Trophoblast cell (in vitro differentiated cells and primary cell): Measurements from ENCODE around the gene HABP2.
A peak's percentile ranks its signal among the peaks of the same experiment; 100 is the strongest.

Experiments
- DNase-seq, 2 donors: peaks; one replicate each; pipeline ENCODE4 v3.0.0-alpha.2; 2016
- H2AFZ ChIP-seq: 2 replicates; pipeline ENCODE4 v1.6.1; 2013; ENCODE audit warnings: low read length, moderate library complexity, mild to moderate bottlenecking; ENCODE audit not compliant: insufficient read depth, poor library complexity
- H2AK5ac ChIP-seq: 2 replicates; pipeline ENCODE4 v1.6.1; 2013; ENCODE audit warnings: mild to moderate bottlenecking, low read length
- H2BK120ac ChIP-seq: 2 replicates; pipeline ENCODE4 v1.6.1; 2013; ENCODE audit warnings: low read length, mild to moderate bottlenecking, moderate library complexity; ENCODE audit not compliant: insufficient read depth, poor library complexity
- H2BK12ac ChIP-seq: 2 replicates; pipeline ENCODE4 v1.6.1; 2013; ENCODE audit warnings: mild to moderate bottlenecking, low read length, moderate library complexity
- H2BK5ac ChIP-seq: 2 replicates; pipeline ENCODE4 v1.6.1; 2013; ENCODE audit warnings: low read length, low read depth, moderate library complexity, mild to moderate bottlenecking; ENCODE audit not compliant: poor library complexity
- H3K14ac ChIP-seq: 2 replicates; pipeline ENCODE4 v1.6.1; 2013; ENCODE audit warnings: mild to moderate bottlenecking, low read length
- H3K18ac ChIP-seq: 2 replicates; pipeline ENCODE4 v1.6.1; 2013; ENCODE audit warnings: mild to moderate bottlenecking, low read length
- H3K23ac ChIP-seq: 2 replicates; pipeline ENCODE4 v1.6.1; 2013; ENCODE audit warnings: low read length
- H3K27ac ChIP-seq: 2 replicates; pipeline ENCODE4 v1.5.1; 2013; ENCODE audit warnings: low read depth, mild to moderate bottlenecking, inconsistent platforms, low read length, moderate library complexity
- H3K27me3 ChIP-seq: 2 replicates; pipeline ENCODE4 v1.6.1; 2013; ENCODE audit warnings: inconsistent platforms, mild to moderate bottlenecking, low read length, moderate library complexity; ENCODE audit not compliant: insufficient read depth
- H3K36me3 ChIP-seq, 2 experiments: 1 replicate in 1 of 2; 2 replicates in 1 of 2; pipeline ENCODE4 v1.6.1; 2013; ENCODE audit warnings: low read length in 2 of 2, mild to moderate bottlenecking in 2 of 2, moderate library complexity in 1 of 2; ENCODE audit not compliant: insufficient read depth in 2 of 2, control insufficient read depth in 1 of 2
- H3K4ac ChIP-seq: 2 replicates; pipeline ENCODE4 v1.6.1; 2013; ENCODE audit warnings: low read depth, mild to moderate bottlenecking, low read length, moderate library complexity
- H3K4me1 ChIP-seq, 2 experiments: 1 replicate in 1 of 2; 2 replicates in 1 of 2; pipeline ENCODE4 v1.6.1; 2013; ENCODE audit warnings: low read length in 2 of 2, mild to moderate bottlenecking in 2 of 2, moderate library complexity in 1 of 2; ENCODE audit not compliant: insufficient read depth in 2 of 2, control insufficient read depth in 1 of 2
- H3K4me2 ChIP-seq: 2 replicates; pipeline ENCODE4 v1.6.1; 2013; ENCODE audit warnings: inconsistent platforms, mild to moderate bottlenecking, low read length, moderate library complexity
- H3K4me3 ChIP-seq: 2 replicates; pipeline ENCODE4 v1.5.1; 2013; ENCODE audit warnings: mild to moderate bottlenecking, low read depth, low read length, inconsistent platforms
- H3K79me1 ChIP-seq: one replicate; pipeline ENCODE4 v1.6.1; 2013; ENCODE audit warnings: low read length
- H3K79me2 ChIP-seq: 2 replicates; pipeline ENCODE4 v1.6.1; 2013; ENCODE audit warnings: low read length, mild to moderate bottlenecking; ENCODE audit not compliant: control insufficient read depth, insufficient read depth, poor library complexity
- H3K9ac ChIP-seq: 2 replicates; pipeline ENCODE4 v1.6.1; 2013; ENCODE audit warnings: mild to moderate bottlenecking, low read length
- H3K9me3 ChIP-seq: 2 replicates; pipeline ENCODE4 v1.6.1; 2013; ENCODE audit warnings: low read depth, mild to moderate bottlenecking, control low read depth, inconsistent platforms, low read length; ENCODE audit not compliant: insufficient read depth
- H4K12ac ChIP-seq: 2 replicates; pipeline ENCODE4 v1.6.1; 2013; ENCODE audit warnings: low read depth, mild to moderate bottlenecking, low read length, moderate library complexity
- H4K8ac ChIP-seq: 2 replicates; pipeline ENCODE4 v1.6.1; 2013; ENCODE audit warnings: low read depth, mild to moderate bottlenecking, low read length, moderate library complexity
- H4K91ac ChIP-seq: one replicate; pipeline ENCODE4 v1.6.1; 2013; ENCODE audit warnings: low read depth, mild to moderate bottlenecking, low read length, moderate library complexity
- WGBS: extraction: QIAGEN DNeasy Blood & Tissue Kit; methylation state at CpG from one replicate; pipeline ENCODE4 v1.1.7; 2013; ENCODE audit warnings: missing lambda C conversion rate; ENCODE audit not compliant: insufficient read length, insufficient coverage; ENCODE audit errors: extremely low coverage; 5-methylcytosine and 5-hydroxymethylcytosine counted together

Gene HABP2

DNA sequence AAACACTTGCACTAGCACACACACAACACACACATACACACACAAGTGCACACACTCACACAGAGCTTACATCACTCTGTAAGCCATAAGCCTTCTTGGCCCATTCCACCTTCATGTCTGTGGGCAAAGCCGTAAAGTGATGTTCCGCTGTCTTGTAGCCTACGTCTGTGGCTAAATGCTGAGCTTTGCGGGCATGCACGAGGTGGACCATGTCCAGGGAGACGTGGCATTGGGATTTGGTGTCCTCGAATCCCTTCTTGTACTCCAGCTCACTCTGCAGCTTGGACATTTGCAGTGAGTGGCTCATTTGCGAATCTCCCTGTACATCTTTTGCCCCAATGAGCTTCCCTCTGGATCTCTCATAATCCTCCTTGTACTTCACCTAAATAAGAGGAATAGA is 68.9 kb downstream of the HABP2 start:
- no peak for DNase-seq
- Histone ChIP-seq H4K91ac (no peak overlapping the region), H3K27ac (no peak overlapping the region), H3K4me2 (no peak overlapping the region), H4K8ac (no peak overlapping the region), H2BK5ac (no peak overlapping the region), H2BK12ac (no peak overlapping the region), H2BK120ac (no peak overlapping the region), H3K23ac (no peak overlapping the region), H3K9ac (no peak overlapping the region), H2AFZ (no peak overlapping the region), H3K79me1 (no peaks in the 10 kb centered on the region), H4K12ac (no peak overlapping the region), H3K4me3 (no peak overlapping the region), H3K18ac (no peak overlapping the region), H2AK5ac (no peak overlapping the region), H3K14ac (no peak overlapping the region), H3K36me3 (no peaks in the 10 kb centered on the region), H3K79me2 (no peaks in the 10 kb centered on the region), H3K4ac (no peak overlapping the region), H3K27me3 (peaks cover 1% of the 10 kb centered on the region), H3K9me3 (no peaks in the 10 kb centered on the region), H3K4me1 (no peaks in the 10 kb centered on the region)
- WGBS = no CpG with 5 or more reads among the region's 8 CpGs

DNA sequence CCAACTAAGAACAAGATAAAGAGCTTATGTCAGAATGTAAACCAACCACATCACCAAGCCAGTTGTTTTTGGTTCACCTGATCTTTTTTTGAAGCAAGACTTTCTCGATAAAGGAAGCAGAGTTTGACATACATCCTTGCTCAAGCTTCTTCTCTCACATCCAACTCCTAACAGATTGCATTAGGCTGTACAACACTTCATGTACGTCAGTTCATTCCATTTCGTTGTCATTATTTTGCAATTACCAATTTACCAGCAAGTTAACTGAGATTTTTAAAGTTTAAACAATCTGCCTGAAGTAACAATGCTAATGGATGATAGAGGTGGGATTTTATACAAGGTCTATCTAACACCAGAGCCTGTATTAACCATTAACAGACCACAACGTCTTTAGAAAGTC is 70.0 kb downstream of the HABP2 start:
- Histone ChIP-seq H2AK5ac (no peak overlapping the region), H3K4me3 (no peak overlapping the region), H3K9me3 (no peaks in the 10 kb centered on the region), H3K79me1 (no peaks in the 10 kb centered on the region), H3K27me3 (peaks cover 1% of the 10 kb centered on the region), H2BK120ac (no peak overlapping the region), H3K18ac (no peak overlapping the region), H3K4me1 (no peaks in the 10 kb centered on the region), H2AFZ (no peak overlapping the region), H2BK5ac (no peak overlapping the region), H4K12ac (no peak overlapping the region), H2BK12ac (no peak overlapping the region), H3K27ac (no peak overlapping the region), H3K14ac (no peak overlapping the region), H3K79me2 (no peaks in the 10 kb centered on the region), H3K23ac (no peak overlapping the region), H3K36me3 (no peaks in the 10 kb centered on the region), H4K8ac (no peak overlapping the region), H3K4ac (no peak overlapping the region), H3K4me2 (no peak overlapping the region), H3K9ac (no peak overlapping the region), H4K91ac (no peak overlapping the region)
- peak in 1 of 2 donors; percentile 51 for DNase-seq
- no CpG with 5 or more reads among the region's 4 CpGs for WGBS

DNA sequence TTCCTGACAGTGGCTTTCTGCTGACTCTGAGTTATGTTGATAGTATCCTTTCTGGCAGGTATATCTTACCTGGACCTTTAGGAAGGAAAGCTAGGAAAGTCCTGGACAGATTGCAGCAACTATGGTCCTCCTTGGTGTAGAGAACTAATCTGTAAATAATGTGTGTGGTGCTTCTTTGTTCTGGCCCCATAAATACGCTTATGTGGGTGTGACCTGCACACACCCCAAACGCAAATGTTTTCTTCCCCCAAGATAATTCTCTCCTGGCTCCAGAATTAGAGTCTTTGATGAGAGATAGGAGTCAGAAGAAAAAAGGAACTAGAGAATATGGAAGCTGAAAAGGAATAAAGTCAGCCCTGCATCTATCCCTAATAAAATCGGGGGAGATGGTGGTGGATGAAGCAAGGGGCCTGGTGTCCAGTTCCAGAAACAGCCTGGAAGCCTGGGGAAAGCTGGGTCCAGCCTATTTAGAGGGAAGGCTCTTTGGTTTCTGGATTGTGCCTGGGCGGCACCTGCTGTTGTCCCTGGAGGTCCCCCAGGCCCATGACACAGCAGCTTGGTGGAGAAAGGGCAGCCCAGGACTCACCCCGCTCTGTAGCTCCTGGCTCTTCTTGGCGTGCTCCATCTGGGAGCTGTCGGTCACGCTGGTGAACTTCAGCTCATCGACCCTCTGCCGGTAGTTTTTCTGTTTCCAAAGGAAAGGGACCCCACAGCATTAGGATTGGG is 72.8 kb downstream of the HABP2 start:
- no peak for DNase-seq
- H3K23ac ChIP-seq = no peak overlapping the region
- no peak overlapping the region for H3K14ac ChIP-seq
- no peaks in the 10 kb centered on the region for H3K27me3 ChIP-seq
- H3K36me3 ChIP-seq = no peaks in the 10 kb centered on the region
- no peak overlapping the region for H4K91ac ChIP-seq
- H3K9ac ChIP-seq = no peak overlapping the region
- H3K79me1 ChIP-seq = no peaks in the 10 kb centered on the region
- no peak overlapping the region for H4K12ac ChIP-seq
- no peaks in the 10 kb centered on the region for H3K4me1 ChIP-seq
- H2AFZ ChIP-seq = no peak overlapping the region
- no peak overlapping the region for H2BK5ac ChIP-seq
- no CpG with 5 or more reads among the region's 10 CpGs for WGBS
- no peaks in the 10 kb centered on the region for H3K9me3 ChIP-seq
- no peak overlapping the region for H2BK12ac ChIP-seq
- no peak overlapping the region for H3K27ac ChIP-seq
- no peak overlapping the region for H4K8ac ChIP-seq
- H3K79me2 ChIP-seq = no peaks in the 10 kb centered on the region
- no peak overlapping the region for H3K4ac ChIP-seq
- H3K4me2 ChIP-seq = no peak overlapping the region
- H3K4me3 ChIP-seq = no peak overlapping the region
- H2BK120ac ChIP-seq = no peak overlapping the region
- H3K18ac ChIP-seq = no peak overlapping the region
- no peak overlapping the region for H2AK5ac ChIP-seq

DNA sequence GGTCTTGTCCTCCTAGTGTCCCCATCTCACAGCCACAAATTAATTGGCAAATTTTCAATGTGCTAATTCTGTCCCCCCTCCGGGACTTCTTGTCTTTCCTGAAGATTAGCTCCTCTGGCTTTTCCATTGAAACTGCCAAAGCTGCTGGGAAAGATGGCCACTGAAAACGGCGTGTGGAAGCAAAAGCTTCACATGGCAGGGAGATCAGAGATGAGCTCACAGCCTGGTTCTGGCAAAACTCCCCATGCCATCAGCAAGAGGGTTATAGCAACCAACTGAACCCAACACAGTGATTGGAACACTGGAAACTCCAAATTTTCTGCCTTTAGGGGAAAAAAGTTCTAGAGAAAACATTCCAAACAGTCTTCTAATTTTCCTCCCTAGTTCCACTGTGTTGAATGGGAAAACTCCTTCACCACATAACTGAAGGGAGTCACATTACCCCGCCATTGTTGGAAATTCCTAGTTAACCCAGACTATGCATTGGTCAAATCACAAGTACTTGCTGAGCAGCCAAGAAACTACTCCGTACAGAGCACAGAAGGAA is 74.0 kb downstream of the HABP2 start:
- H3K14ac ChIP-seq = no peak overlapping the region
- H3K4me3 ChIP-seq = no peak overlapping the region
- DNase-seq = peak in 1 of 2 donors; percentile 54
- H3K4me1 ChIP-seq = no peaks in the 10 kb centered on the region
- H4K12ac ChIP-seq = no peak overlapping the region
- H3K27ac ChIP-seq = no peak overlapping the region
- H2AFZ ChIP-seq = no peak overlapping the region
- no peaks in the 10 kb centered on the region for H3K27me3 ChIP-seq
- H3K4ac ChIP-seq = no peak overlapping the region
- no peak overlapping the region for H2BK5ac ChIP-seq
- H3K9ac ChIP-seq = no peak overlapping the region
- H3K23ac ChIP-seq = no peak overlapping the region
- H3K36me3 ChIP-seq = no peaks in the 10 kb centered on the region
- H2BK120ac ChIP-seq = no peak overlapping the region
- H4K91ac ChIP-seq = no peak overlapping the region
- no peaks in the 10 kb centered on the region for H3K9me3 ChIP-seq
- H3K18ac ChIP-seq = no peak overlapping the region
- H2AK5ac ChIP-seq = no peak overlapping the region
- H4K8ac ChIP-seq = no peak overlapping the region
- no peaks in the 10 kb centered on the region for H3K79me1 ChIP-seq
- H3K4me2 ChIP-seq = no peak overlapping the region
- no CpG with 5 or more reads among the region's 5 CpGs for WGBS
- no peaks in the 10 kb centered on the region for H3K79me2 ChIP-seq
- no peak overlapping the region for H2BK12ac ChIP-seq
